ENCODE results near the gene ATRAID. TPM values are rescaled to one million over a fixed set of nuclear protein-coding genes. Genes with fewer than 3 reads are reported as not detected.

The ATRAID gene
- total RNA-seq, 3 donors from 2014 or later: 84.1 to 91.7 (median 85.1) TPM

DNA sequence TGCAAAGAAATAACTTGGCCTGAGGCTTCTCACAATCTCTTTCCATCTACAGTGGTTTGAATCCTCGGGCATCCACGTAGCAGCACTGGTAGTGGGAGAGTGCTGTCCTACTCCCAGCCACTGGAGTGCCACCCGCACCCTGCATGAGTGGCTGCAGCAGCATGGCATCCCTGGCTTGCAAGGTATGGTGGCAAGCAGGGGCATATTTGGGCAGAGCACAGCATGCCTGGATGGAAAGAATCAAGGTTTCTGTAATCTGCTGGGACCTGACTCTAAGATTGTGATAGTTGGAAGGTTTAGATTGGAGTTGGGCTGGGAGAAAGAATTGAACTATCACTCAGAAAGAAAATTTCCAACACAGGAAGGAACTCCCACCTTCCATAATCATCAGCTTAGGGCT is 9.3 kb downstream of the ATRAID start:
- H3K4me3 Mint-ChIP-seq: no peak overlapping the region
- H3K36me3 Mint-ChIP-seq (ENCODE audit: insufficient read depth): peaks cover 47% of the 10 kb centered on the region
- no peaks in the 10 kb centered on the region for H3K9me3 Mint-ChIP-seq
- ATAC-seq (no peak), DNase-seq (no peak)
- peaks cover 23% of the 10 kb centered on the region for H3K4me1 Mint-ChIP-seq (ENCODE audit: low read depth)
- H3K27me3 Mint-ChIP-seq (ENCODE audit: low read depth): no peaks in the 10 kb centered on the region

DNA sequence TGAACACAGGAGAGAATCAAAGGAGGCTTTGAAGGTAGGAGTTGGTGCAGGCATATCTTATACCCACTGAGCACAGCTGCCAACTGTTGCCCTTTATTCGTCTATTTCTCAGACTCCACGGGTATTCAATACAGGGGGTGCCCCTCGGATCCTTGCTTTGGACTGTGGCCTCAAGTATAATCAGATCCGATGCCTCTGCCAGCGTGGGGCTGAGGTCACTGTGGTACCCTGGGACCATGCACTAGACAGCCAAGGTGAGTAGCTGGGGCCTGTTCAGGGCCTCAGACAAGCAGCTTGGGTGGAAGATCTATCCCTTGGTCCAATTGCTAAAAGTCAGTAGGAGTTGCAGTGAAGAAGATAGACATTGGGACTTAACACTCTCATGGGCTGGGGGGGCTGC is 10.6 kb downstream of the ATRAID start:
- H3K9me3 Mint-ChIP-seq: no peaks in the 10 kb centered on the region

DNA sequence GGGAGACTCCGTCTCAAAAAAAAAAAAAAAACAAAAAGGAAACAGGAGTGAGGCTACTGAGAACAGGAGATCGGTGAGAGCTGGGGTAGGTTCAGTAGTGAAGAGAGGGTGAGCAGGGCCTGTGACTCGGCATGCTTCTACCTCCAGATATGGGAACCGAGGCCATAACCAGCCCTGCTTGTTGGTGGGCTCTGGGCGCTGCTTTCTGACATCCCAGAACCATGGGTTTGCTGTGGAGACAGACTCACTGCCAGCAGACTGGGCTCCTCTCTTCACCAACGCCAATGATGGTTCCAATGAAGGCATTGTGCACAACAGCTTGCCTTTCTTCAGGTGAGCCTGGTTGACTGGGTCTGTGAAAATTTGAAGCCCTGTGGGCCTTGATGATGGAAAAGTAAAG is 11.6 kb downstream of the ATRAID start:
- peaks cover 51% of the 10 kb centered on the region for H3K36me3 Mint-ChIP-seq (ENCODE audit: insufficient read depth)
- H3K27me3 Mint-ChIP-seq (ENCODE audit: low read depth): no peaks in the 10 kb centered on the region
- no peaks in the 10 kb centered on the region for H3K9me3 Mint-ChIP-seq
- DNase-seq: no peak
- H3K4me1 Mint-ChIP-seq (ENCODE audit: low read depth): peaks cover 9% of the 10 kb centered on the region
- no peak overlapping the region for H3K4me3 Mint-ChIP-seq
- no peak for ATAC-seq

More for the DNA sequence above, 10.6 kb downstream of the ATRAID start:
- Mint-ChIP-seq H3K4me3 (no peak overlapping the region), H3K36me3 (ENCODE audit: insufficient read depth) (peaks cover 54% of the 10 kb centered on the region), H3K4me1 (ENCODE audit: low read depth) (peaks cover 15% of the 10 kb centered on the region), H3K27me3 (ENCODE audit: low read depth) (no peaks in the 10 kb centered on the region)
- DNase-seq (no peak), ATAC-seq (no peak)

DNA sequence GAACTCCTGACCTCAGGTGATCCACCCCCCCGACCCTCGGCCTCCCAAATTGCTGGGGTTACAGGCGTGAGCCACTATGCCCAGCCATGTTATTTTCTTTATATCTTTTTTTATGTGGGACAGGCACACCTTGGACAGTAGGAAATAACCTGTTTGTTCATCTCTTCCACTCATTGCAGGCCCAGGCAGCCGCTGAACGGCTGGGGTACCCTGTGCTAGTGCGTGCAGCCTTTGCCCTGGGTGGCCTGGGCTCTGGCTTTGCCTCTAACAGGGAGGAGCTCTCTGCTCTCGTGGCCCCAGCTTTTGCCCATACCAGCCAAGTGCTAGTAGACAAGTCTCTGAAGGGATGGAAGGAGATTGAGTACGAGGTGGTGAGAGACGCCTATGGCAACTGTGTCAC is 13.7 kb downstream of the ATRAID start:
- Mint-ChIP-seq H3K9me3 (no peaks in the 10 kb centered on the region), H3K4me3 (no peak overlapping the region), H3K36me3 (ENCODE audit: insufficient read depth) (peaks cover 46% of the 10 kb centered on the region)

DNA sequence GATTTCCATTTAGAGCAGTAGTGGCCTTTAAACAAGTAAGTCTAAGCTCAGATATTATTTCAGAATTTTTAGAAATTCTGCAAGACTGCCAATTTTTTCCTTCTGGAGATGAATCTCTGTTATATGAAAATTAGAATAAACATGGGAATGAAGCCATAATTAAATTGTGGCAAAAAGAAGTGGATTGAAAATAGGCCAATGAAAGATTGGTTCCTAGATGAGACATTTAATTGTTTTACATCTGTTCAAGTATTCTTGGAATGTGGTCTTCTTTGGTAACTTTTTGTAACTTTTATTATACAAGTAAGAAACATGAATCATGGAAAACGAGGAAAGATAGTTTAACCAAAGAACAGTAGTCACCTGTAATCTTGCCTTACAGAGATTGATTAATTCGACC is 15.7 kb downstream of the ATRAID start:
- no peaks in the 10 kb centered on the region for H3K9me3 Mint-ChIP-seq
- H3K4me1 Mint-ChIP-seq (ENCODE audit: low read depth): no peaks in the 10 kb centered on the region
- DNase-seq (no peak), ATAC-seq (no peak)
- peaks cover 43% of the 10 kb centered on the region for H3K36me3 Mint-ChIP-seq (ENCODE audit: insufficient read depth)
- no peak overlapping the region for H3K4me3 Mint-ChIP-seq
- no peaks in the 10 kb centered on the region for H3K27me3 Mint-ChIP-seq (ENCODE audit: low read depth)

More for the DNA sequence above, 13.7 kb downstream of the ATRAID start:
- ATAC-seq (no peak), DNase-seq (no peak)
- no peaks in the 10 kb centered on the region for H3K4me1 Mint-ChIP-seq (ENCODE audit: low read depth)
- H3K27me3 Mint-ChIP-seq (ENCODE audit: low read depth): no peaks in the 10 kb centered on the region

DNA sequence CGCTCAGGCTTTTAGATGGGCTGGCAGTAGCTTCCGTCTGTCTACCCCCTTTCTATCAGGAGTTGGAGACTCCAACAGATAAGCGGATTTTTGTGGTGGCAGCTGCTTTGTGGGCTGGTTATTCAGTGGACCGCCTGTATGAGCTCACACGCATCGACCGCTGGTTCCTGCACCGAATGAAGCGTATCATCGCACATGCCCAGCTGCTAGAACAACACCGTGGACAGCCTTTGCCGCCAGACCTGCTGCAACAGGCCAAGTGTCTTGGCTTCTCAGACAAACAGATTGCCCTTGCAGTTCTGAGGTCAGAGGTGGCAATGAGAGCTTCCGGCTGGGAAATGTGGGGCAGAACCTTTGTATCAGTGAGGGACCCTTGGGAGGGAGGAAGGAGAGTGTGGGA is 20.1 kb downstream of the ATRAID start:
- Mint-ChIP-seq H3K9me3 (no peaks in the 10 kb centered on the region), H3K27me3 (ENCODE audit: low read depth) (no peaks in the 10 kb centered on the region), H3K36me3 (ENCODE audit: insufficient read depth) (peaks cover 50% of the 10 kb centered on the region), H3K4me3 (no peak overlapping the region), H3K4me1 (ENCODE audit: low read depth) (no peaks in the 10 kb centered on the region)
- DNase-seq (no peak), ATAC-seq (no peak)

DNA sequence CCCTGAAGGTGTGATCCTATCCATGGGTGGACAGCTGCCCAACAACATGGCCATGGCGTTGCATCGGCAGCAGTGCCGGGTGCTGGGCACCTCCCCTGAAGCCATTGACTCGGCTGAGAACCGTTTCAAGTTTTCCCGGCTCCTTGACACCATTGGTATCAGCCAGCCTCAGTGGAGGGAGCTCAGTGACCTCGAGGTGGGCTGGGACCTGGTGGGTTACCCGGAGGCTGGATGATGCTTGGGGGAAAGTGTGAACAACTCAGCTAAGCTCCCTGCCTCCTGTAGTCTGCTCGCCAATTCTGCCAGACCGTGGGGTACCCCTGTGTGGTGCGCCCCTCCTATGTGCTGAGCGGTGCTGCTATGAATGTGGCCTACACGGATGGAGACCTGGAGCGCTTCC is 21.5 kb downstream of the ATRAID start:
- ATAC-seq: no peak
- Mint-ChIP-seq H3K27me3 (ENCODE audit: low read depth) (no peaks in the 10 kb centered on the region), H3K4me3 (no peak overlapping the region), H3K9me3 (no peaks in the 10 kb centered on the region), H3K4me1 (ENCODE audit: low read depth) (no peaks in the 10 kb centered on the region), H3K36me3 (ENCODE audit: insufficient read depth) (peaks cover 53% of the 10 kb centered on the region)
- DNase-seq: no peak

DNA sequence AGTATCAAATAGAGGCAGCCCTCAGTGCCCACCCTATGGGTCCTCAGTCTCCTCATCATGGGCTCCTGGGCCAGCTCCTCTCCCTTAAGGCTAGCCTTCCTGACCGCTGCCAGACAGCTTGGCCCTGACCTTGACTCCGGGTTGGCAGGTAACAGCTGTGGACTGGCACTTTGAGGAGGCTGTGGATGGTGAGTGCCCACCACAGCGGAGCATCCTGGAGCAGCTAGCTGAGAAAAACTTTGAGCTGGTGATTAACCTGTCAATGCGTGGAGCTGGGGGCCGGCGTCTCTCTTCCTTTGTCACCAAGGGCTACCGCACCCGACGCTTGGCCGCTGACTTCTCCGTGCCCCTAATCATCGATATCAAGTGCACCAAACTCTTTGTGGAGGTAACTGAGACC is 24.3 kb downstream of the ATRAID start:
- Mint-ChIP-seq H3K27me3 (ENCODE audit: low read depth) (no peaks in the 10 kb centered on the region), H3K4me1 (ENCODE audit: low read depth) (no peaks in the 10 kb centered on the region), H3K9me3 (no peaks in the 10 kb centered on the region), H3K36me3 (ENCODE audit: insufficient read depth) (peaks cover 72% of the 10 kb centered on the region), H3K4me3 (no peak overlapping the region)
- DNase-seq (no peak), ATAC-seq (no peak)

DNA sequence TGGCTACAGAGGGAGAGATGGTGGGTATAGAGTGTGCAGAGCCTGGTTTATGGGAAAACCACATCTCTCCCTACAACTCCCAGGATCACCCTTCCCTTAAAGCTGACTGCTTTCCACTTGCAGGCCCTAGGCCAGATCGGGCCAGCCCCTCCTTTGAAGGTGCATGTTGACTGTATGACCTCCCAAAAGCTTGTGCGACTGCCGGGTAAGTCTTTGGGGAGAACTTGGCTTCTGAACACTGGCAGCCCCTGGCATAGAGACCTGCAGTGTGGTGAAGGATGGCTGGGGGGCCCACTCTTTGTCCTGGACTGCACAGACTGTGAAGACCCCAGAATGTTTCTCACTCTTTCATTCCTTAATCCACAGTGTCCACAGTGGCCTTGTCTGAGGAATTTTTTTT is 24.8 kb downstream of the ATRAID start:
- no peaks in the 10 kb centered on the region for H3K27me3 Mint-ChIP-seq (ENCODE audit: low read depth)
- H3K4me3 Mint-ChIP-seq: no peak overlapping the region
- no peak for ATAC-seq
- H3K4me1 Mint-ChIP-seq (ENCODE audit: low read depth): no peaks in the 10 kb centered on the region
- no peak for DNase-seq
- peaks cover 72% of the 10 kb centered on the region for H3K36me3 Mint-ChIP-seq (ENCODE audit: insufficient read depth)
- no peaks in the 10 kb centered on the region for H3K9me3 Mint-ChIP-seq

DNA sequence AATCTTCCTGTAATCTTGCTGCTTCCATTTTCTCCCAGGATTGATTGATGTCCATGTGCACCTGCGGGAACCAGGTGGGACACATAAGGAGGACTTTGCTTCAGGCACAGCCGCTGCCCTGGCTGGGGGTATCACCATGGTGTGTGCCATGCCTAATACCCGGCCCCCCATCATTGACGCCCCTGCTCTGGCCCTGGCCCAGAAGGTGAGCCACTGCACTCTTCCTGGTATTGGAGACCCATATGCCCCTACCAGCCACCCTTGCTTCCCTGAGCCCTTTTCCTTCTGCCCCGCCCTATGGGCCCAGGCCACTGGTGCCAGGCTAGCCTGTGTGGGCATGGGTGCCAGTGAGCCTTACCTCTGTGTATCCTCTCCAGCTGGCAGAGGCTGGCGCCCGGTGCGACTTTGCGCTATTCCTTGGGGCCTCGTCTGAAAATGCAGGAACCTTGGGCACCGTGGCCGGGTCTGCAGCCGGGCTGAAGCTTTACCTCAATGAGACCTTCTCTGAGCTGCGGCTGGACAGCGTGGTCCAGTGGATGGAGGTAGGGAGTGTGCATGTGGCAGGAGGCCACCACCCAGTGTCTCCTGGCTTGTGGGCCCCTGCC is 25.6 kb downstream of the ATRAID start:
- peaks cover 75% of the 10 kb centered on the region for H3K36me3 Mint-ChIP-seq (ENCODE audit: insufficient read depth)
- no peak for ATAC-seq

DNA sequence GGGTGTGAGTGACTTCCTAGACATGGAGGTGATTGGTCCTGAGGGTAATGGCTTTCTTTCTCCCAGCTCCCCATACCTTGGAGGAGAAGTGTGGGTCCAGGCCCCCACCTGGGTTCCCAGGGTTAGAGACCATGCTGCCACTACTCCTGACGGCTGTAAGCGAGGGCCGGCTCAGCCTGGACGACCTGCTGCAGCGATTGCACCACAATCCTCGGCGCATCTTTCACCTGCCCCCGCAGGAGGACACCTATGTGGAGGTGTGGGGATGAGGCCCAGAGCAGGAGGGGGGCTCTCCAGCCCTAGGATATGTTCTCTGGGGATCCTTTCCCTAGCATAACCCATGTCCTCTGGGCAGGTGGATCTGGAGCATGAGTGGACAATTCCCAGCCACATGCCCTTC is 27.1 kb downstream of the ATRAID start:
- Mint-ChIP-seq H3K9me3 (no peaks in the 10 kb centered on the region), H3K36me3 (ENCODE audit: insufficient read depth) (peaks cover 62% of the 10 kb centered on the region), H3K27me3 (ENCODE audit: low read depth) (no peaks in the 10 kb centered on the region), H3K4me1 (ENCODE audit: low read depth) (peaks cover 4% of the 10 kb centered on the region), H3K4me3 (no peak overlapping the region)
- ATAC-seq (no peak), DNase-seq (no peak)

More for the DNA sequence above, 25.6 kb downstream of the ATRAID start:
- Mint-ChIP-seq H3K4me3 (no peak overlapping the region), H3K4me1 (ENCODE audit: low read depth) (peaks cover 4% of the 10 kb centered on the region), H3K9me3 (no peaks in the 10 kb centered on the region), H3K27me3 (ENCODE audit: low read depth) (no peaks in the 10 kb centered on the region)
- DNase-seq: no peak

DNA sequence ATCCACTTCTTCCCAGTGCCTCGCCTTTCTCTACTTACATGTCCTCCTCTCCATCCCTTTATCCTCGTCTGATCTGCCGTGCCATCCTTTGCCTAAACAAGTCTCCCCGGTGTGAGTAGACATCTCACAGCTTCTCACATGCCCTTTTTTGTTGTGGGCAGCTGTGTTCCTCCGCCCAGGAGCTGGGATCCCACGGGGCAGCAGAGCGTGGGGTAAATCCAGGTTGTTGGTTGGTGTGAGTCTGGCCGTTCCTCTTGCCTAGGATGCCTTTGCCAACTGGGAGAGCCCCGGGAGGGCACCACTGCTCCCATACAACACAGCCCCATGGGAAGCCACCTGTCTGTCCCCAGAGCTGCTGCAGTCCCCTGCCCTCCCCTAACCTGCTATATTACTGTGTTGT is 28.6 kb downstream of the ATRAID start:
- Mint-ChIP-seq H3K4me1 (ENCODE audit: low read depth) (peaks cover 4% of the 10 kb centered on the region), H3K27me3 (ENCODE audit: low read depth) (no peaks in the 10 kb centered on the region), H3K4me3 (no peak overlapping the region), H3K9me3 (no peaks in the 10 kb centered on the region), H3K36me3 (ENCODE audit: insufficient read depth) (peaks cover 57% of the 10 kb centered on the region)
- ATAC-seq (no peak), DNase-seq (no peak)

DNA sequence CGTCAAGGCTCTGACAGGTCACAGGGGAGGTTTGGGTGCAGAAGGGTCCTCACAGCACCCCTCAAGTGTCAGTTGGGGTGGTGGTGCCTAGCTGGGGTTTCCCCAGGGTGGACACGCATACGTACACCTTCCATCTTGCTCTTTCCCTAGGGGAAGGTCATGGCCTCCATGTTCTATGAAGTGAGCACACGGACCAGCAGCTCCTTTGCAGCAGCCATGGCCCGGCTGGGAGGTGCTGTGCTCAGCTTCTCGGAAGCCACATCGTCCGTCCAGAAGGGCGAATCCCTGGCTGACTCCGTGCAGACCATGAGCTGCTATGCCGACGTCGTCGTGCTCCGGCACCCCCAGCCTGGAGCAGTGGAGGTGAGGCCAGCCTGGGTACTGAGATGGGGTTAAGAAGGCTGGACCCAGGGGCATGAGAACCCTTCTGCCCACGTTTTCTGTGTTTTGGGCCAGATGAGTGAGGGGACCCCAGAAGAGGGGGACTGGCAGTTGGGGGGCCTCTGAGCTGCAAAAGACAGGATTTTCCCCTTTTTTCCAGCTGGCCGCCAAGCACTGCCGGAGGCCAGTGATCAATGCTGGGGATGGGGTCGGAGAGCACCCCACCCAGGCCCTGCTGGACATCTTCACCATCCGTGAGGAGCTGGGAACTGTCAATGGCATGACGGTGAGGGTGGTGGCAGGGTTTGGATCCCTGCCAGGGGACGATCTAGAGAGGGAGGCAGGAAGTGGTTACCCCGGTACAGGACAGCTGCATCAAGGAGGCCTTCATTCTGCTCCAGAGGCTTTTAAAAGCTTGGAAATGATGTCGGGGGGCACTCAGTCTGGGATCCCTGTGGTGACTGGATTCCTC is 30.1 kb downstream of the ATRAID start:
- Mint-ChIP-seq H3K4me3 (no peak overlapping the region), H3K9me3 (no peaks in the 10 kb centered on the region), H3K4me1 (ENCODE audit: low read depth) (peaks cover 4% of the 10 kb centered on the region), H3K36me3 (ENCODE audit: insufficient read depth) (peaks cover 47% of the 10 kb centered on the region), H3K27me3 (ENCODE audit: low read depth) (no peaks in the 10 kb centered on the region)
- DNase-seq: no peak
- ATAC-seq: no peak

DNA sequence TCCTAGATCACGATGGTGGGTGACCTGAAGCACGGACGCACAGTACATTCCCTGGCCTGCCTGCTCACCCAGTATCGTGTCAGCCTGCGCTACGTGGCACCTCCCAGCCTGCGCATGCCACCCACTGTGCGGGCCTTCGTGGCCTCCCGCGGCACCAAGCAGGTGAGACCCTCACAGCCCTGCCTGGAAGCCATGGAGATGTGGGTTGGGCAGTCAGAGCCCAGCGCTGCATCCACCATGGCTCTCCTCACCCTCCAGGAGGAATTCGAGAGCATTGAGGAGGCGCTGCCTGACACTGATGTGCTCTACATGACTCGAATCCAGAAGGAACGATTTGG is 30.7 kb downstream of the ATRAID start:
- Mint-ChIP-seq H3K27me3 (ENCODE audit: low read depth) (no peaks in the 10 kb centered on the region), H3K4me3 (no peak overlapping the region), H3K36me3 (ENCODE audit: insufficient read depth) (peaks cover 42% of the 10 kb centered on the region), H3K4me1 (ENCODE audit: low read depth) (peaks cover 4% of the 10 kb centered on the region), H3K9me3 (no peaks in the 10 kb centered on the region)
- DNase-seq (no peak), ATAC-seq (no peak)

DNA sequence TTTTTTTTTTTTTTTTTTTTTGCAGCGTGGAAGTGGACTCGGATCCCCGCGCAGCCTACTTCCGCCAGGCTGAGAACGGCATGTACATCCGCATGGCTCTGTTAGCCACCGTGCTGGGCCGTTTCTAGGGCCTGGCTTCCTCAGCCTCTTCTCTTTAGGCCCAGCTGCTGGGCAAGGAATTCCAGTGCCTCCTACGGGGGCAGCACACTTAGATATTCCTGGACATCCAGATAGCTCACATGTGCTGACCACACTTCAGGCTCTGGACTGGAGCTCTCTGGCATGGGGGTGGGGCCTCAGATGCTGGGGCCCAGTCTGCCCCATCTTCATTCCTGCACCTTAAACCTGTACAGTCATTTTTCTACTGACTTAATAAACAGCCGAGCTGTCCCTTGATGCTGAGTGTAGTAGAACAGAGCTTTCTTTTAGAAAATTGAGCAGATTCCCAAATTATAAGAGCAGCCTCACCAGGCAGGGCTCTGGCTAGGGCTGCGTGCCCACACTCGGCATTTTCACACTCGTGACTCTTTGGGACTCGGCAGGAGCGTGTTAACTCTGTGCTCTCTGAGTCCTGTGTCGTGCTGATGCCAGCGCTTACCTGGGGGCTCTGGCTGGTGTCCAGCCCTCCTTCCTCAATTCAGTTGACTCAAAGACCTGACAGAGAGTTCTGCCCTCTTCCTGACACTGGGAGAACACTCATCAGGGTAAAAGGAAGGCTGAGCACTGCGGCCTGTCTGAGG is 31.7 kb downstream of the ATRAID start:
- no peaks in the 10 kb centered on the region for H3K9me3 Mint-ChIP-seq

More for the DNA sequence above, 31.7 kb downstream of the ATRAID start:
- DNase-seq: no peak
- no peak overlapping the region for H3K4me3 Mint-ChIP-seq
- no peak for ATAC-seq
- H3K4me1 Mint-ChIP-seq (ENCODE audit: low read depth): peaks cover 4% of the 10 kb centered on the region
- peaks cover 32% of the 10 kb centered on the region for H3K36me3 Mint-ChIP-seq (ENCODE audit: insufficient read depth)
- peaks cover 5% of the 10 kb centered on the region for H3K27me3 Mint-ChIP-seq (ENCODE audit: low read depth)

Data from activated T-cell treated with anti-CD3 and anti-CD28 coated beads, Interleukin-2, amount 50 U/mL, for 4 hours (primary cell).